KMS-11 (cell line): Measurements from ENCODE around the gene UBAP2.

ENCODE experiments used
- H2AFZ ChIP-seq: fragments of 200-600 bp; sonication (generic); 2 replicates; pipeline ENCODE4 v1.6.1; 2016; ENCODE audit warnings: antibody characterized with exemption, mixed run types, low read depth
- H3K27ac ChIP-seq: fragments of 200-600 bp; sonication (generic); 2 replicates; pipeline ENCODE4 v1.6.1; 2016; ENCODE audit warnings: mild to moderate bottlenecking, mixed run types
- H3K27me3 ChIP-seq: fragments of 200-600 bp; sonication (generic); 2 replicates; pipeline ENCODE4 v1.6.1; 2017; ENCODE audit warnings: mild to moderate bottlenecking, low read depth, mixed run types, moderate library complexity; ENCODE audit not compliant: insufficient read depth
- H3K36me3 ChIP-seq: fragments of 200-600 bp; sonication (generic); 2 replicates; pipeline ENCODE4 v1.6.1; 2017; ENCODE audit warnings: mild to moderate bottlenecking, mixed run types; ENCODE audit not compliant: insufficient read depth
- H3K4me1 ChIP-seq: fragments of 200-600 bp; sonication (generic); 2 replicates; pipeline ENCODE4 v1.6.1; 2016; ENCODE audit warnings: mild to moderate bottlenecking, low read depth, mixed run types; ENCODE audit not compliant: poor library complexity, severe bottlenecking
- H3K4me2 ChIP-seq: fragments of 200-600 bp; sonication (generic); 2 replicates; pipeline ENCODE4 v1.7.0; 2016; ENCODE audit warnings: mild to moderate bottlenecking, mixed run types
- H3K4me3 ChIP-seq: fragments of 200-600 bp; sonication (generic); IDR thresholded peaks from 2 replicates; pipeline ENCODE4 v1.6.1; 2017; ENCODE audit warnings: low read depth, low read length, mixed read lengths; ENCODE audit not compliant: insufficient read depth
- H3K79me2 ChIP-seq: fragments of 200-600 bp; sonication (generic); 2 replicates; pipeline ENCODE4 v1.6.1; 2016; ENCODE audit warnings: low read depth, mixed run types; ENCODE audit not compliant: insufficient read depth
- H3K9ac ChIP-seq: fragments of 200-600 bp; sonication (generic); 2 replicates; pipeline ENCODE4 v1.6.1; 2016; ENCODE audit warnings: mild to moderate bottlenecking, mixed run types
- H4K20me1 ChIP-seq: fragments of 200-600 bp; sonication (generic); 2 replicates; pipeline ENCODE4 v1.6.1; 2016; ENCODE audit warnings: mild to moderate bottlenecking, mixed run types; ENCODE audit not compliant: insufficient read depth
- TF ChIP-seq, protein P1 (sequence below): fragments of 200-600 bp; sonication (generic); conservative IDR thresholded peaks from 2 replicates; pipeline ENCODE4 v1.6.1; 2017; ENCODE audit warnings: low read depth, mild to moderate bottlenecking, antibody characterized with exemption, low read length, moderate library complexity, mixed read lengths

The UBAP2 gene

GRCh38 chr9:34085581-34086500, 37.2 kb upstream of the UBAP2 start:
- H3K79me2 ChIP-seq = no peaks in the 10 kb centered on the region
- peaks cover 3% of the 10 kb centered on the region; the same call in 1 of the 2 replicates for H3K36me3 ChIP-seq

GRCh38 chr9:34084562-34084961, 35.9 kb upstream of the UBAP2 start:
- TF ChIP-seq, protein P1, sequence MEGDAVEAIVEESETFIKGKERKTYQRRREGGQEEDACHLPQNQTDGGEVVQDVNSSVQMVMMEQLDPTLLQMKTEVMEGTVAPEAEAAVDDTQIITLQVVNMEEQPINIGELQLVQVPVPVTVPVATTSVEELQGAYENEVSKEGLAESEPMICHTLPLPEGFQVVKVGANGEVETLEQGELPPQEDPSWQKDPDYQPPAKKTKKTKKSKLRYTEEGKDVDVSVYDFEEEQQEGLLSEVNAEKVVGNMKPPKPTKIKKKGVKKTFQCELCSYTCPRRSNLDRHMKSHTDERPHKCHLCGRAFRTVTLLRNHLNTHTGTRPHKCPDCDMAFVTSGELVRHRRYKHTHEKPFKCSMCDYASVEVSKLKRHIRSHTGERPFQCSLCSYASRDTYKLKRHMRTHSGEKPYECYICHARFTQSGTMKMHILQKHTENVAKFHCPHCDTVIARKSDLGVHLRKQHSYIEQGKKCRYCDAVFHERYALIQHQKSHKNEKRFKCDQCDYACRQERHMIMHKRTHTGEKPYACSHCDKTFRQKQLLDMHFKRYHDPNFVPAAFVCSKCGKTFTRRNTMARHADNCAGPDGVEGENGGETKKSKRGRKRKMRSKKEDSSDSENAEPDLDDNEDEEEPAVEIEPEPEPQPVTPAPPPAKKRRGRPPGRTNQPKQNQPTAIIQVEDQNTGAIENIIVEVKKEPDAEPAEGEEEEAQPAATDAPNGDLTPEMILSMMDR = no peak
- no peak overlapping the region for H3K4me3 ChIP-seq
- no peak overlapping the region for H3K4me2 ChIP-seq
- no peak overlapping the region for H2AFZ ChIP-seq
- H3K36me3 ChIP-seq = peaks cover 3% of the 10 kb centered on the region; the same call in 1 of the 2 replicates
- H3K9ac ChIP-seq = no peak overlapping the region
- no peaks in the 10 kb centered on the region for H3K4me1 ChIP-seq
- no peak overlapping the region for H3K27ac ChIP-seq
- no peaks in the 10 kb centered on the region for H4K20me1 ChIP-seq
- no peaks in the 10 kb centered on the region for H3K79me2 ChIP-seq
- no peaks in the 10 kb centered on the region for H3K27me3 ChIP-seq

More at GRCh38 chr9:34085581-34086500, 37.2 kb upstream of the UBAP2 start:
- Histone ChIP-seq H4K20me1 (no peaks in the 10 kb centered on the region), H3K4me2 (no peak overlapping the region), H3K27ac (no peak overlapping the region), H3K4me1 (no peaks in the 10 kb centered on the region), H2AFZ (no peak overlapping the region), H3K27me3 (no peaks in the 10 kb centered on the region), H3K9ac (no peak overlapping the region), H3K4me3 (no peak overlapping the region)
- TF ChIP-seq, protein P1 = no peak

DNA sequence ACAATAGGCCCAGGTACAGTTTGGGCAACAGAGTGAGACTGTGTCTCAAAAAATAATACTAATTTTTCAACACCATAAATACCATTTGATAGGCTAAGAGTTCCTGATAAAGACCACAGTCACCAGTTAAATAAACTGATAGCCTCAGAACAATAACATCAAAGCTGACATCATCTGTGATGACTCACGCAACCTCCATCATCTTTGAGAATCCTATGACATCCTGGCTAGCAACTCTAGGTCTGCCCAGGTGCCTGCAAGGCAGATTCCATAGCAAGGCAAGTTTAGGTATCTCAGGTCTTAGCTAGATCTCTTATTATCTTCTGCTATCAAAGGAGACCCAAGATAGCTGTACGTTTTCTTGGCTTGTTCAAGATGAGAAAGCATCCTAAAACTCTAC, 30.5 kb upstream of the UBAP2 start:
- Histone ChIP-seq H3K9ac (no peak overlapping the region), H3K36me3 (no peaks in the 10 kb centered on the region), H2AFZ (no peak overlapping the region), H3K79me2 (no peaks in the 10 kb centered on the region), H3K4me2 (no peak overlapping the region), H3K27ac (no peak overlapping the region), H3K4me3 (no peak overlapping the region), H3K27me3 (no peaks in the 10 kb centered on the region), H4K20me1 (no peaks in the 10 kb centered on the region), H3K4me1 (no peaks in the 10 kb centered on the region)
- TF ChIP-seq, protein P1 = no peak

DNA sequence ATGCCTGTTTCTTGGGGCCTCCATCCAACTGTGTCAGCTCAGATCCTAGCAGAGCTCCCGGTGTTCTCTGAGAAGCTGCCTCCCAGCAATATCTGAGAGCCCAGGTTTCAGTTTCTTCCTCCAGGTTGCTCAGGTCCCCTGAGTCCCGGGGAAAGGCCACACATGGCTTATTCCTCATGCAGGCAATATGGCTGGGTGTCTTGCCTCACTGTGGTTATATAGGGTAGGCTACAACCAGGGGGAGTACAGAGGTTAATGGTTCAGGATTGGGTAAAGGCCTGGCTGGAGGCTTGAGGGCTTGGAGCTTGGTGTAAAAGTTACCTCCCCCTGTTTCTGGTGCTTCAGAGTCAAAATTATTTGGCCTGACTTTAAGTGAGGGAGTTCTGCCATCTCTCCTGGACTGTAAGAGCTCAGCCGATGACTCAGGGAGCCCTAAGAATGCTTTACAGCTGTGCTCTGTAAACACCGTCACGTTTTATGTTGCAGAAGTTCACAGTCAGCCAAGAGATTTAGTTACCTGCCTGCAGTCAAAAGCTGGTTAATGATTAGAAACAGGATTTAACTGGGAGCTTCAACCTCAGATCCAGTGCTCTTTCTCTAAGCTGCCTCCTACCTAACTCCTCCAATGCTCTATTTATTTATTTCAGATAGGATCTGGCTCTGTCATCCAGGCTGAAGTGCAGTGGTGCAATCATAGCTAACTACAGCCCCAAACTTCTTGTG, 24.3 kb upstream of the UBAP2 start:
- H3K27me3 ChIP-seq = no peaks in the 10 kb centered on the region
- H3K4me3 ChIP-seq = no peak overlapping the region
- TF ChIP-seq, protein P1 = no peak
- no peaks in the 10 kb centered on the region for H3K36me3 ChIP-seq
- peaks cover 16% of the 10 kb centered on the region for H3K4me1 ChIP-seq
- H3K79me2 ChIP-seq = no peaks in the 10 kb centered on the region
- no peaks in the 10 kb centered on the region for H4K20me1 ChIP-seq
- H3K4me2 ChIP-seq = no peak overlapping the region
- H3K9ac ChIP-seq = no peak overlapping the region
- H3K27ac ChIP-seq = no peak overlapping the region
- no peak overlapping the region; the same call in 1 of the 2 replicates for H2AFZ ChIP-seq
